Measurements from ENCODE around the gene CRMP1. TPM values are rescaled to one million over a fixed set of nuclear protein-coding genes. Genes with fewer than 3 reads are reported as not detected.

CRMP1 gene
- polyA plus RNA-seq, 1 donor (not counting 4 experiments of a cell fraction or from before 2014, with no cell fraction given): 0.03 TPM

GRCh38 chr4:5940470-5941203, 47.8 kb upstream of the CRMP1 start:
- no peak overlapping the region for H3K4me3 ChIP-seq (ENCODE audit: control insufficient read depth in 2 of 3, extremely low read depth in 1 of 3, insufficient read depth in 2 of 3, low read depth in 1 of 3, low read length in 3 of 3)
- no peak for DNase-seq (ENCODE audit: low read depth, low spot score)
- dilution Hi-C loops (cut with MboI; ENCODE audit: extremely low pct_ligation_motif_present, low sequenced_read_pairs): no loop called here

GRCh38 chr4:5933996-5934831, 41.3 kb upstream of the CRMP1 start:
- DNase-seq (ENCODE audit: low read depth, low spot score) (no peak), FAIRE-seq (no peak)
- Histone ChIP-seq H3K27ac (ENCODE audit: control insufficient read depth, insufficient read depth, low read length) (no peak overlapping the region), H3K9me3 (ENCODE audit: control insufficient read depth, low read depth, low read length) (no peaks in the 10 kb centered on the region), H3K4me3 (ENCODE audit: control insufficient read depth in 2 of 3, extremely low read depth in 1 of 3, insufficient read depth in 2 of 3, low read depth in 1 of 3, low read length in 3 of 3) (no peak overlapping the region), H3K27me3 (ENCODE audit: control insufficient read depth, extremely low read depth, insufficient read depth, low read length) (peaks cover 4% of the 10 kb centered on the region), H3K36me3 (ENCODE audit: control insufficient read depth in 2 of 2, extremely low read depth in 1 of 2, insufficient read depth in 2 of 2, low read length in 2 of 2) (no peaks in the 10 kb centered on the region), H3K4me2 (ENCODE audit: control insufficient read depth, extremely low read depth, insufficient read depth, low read depth, low read length) (no peak overlapping the region), H2AFZ (ENCODE audit: control insufficient read depth, low read length) (no peak overlapping the region), H3K4me1 (ENCODE audit: control insufficient read depth, extremely low read depth, insufficient read depth, low read length) (no peaks in the 10 kb centered on the region), H3K79me2 (ENCODE audit: control insufficient read depth, insufficient read depth, low read length) (no peaks in the 10 kb centered on the region), H3K9me1 (ENCODE audit: control insufficient read depth, extremely low read depth, insufficient read depth, low read length) (no peaks in the 10 kb centered on the region), H3K9ac (ENCODE audit: control insufficient read depth, extremely low read depth, insufficient read depth, low read length) (no peak overlapping the region), H4K20me1 (ENCODE audit: control insufficient read depth, extremely low read depth, insufficient read depth, low read length) (no peaks in the 10 kb centered on the region)
- TF ChIP-seq EZH2 (IDR thresholded peaks at IDR 0.05; ENCODE audit: low read length) (no peak), CTCF (optimal IDR thresholded peaks at IDR 0.05 in 1 of 3, IDR thresholded peaks at IDR 0.05 in 1 of 3, conservative IDR thresholded peaks at IDR 0.05 in 1 of 3; ENCODE audit: extremely low read depth in 1 of 3, insufficient read depth in 2 of 3, low read length in 3 of 3) (no peak)
- dilution Hi-C loops (cut with MboI; ENCODE audit: extremely low pct_ligation_motif_present, low sequenced_read_pairs): no loop called here

More at GRCh38 chr4:5940470-5941203, 47.8 kb upstream of the CRMP1 start:
- H3K36me3 ChIP-seq (ENCODE audit: control insufficient read depth in 2 of 2, extremely low read depth in 1 of 2, insufficient read depth in 2 of 2, low read length in 2 of 2): no peaks in the 10 kb centered on the region
- no peak overlapping the region for H3K9ac ChIP-seq (ENCODE audit: control insufficient read depth, extremely low read depth, insufficient read depth, low read length)
- H3K27ac ChIP-seq (ENCODE audit: control insufficient read depth, insufficient read depth, low read length): no peak overlapping the region
- no peaks in the 10 kb centered on the region for H3K27me3 ChIP-seq (ENCODE audit: control insufficient read depth, extremely low read depth, insufficient read depth, low read length)
- no peaks in the 10 kb centered on the region for H3K9me3 ChIP-seq (ENCODE audit: control insufficient read depth, low read depth, low read length)
- H3K9me1 ChIP-seq (ENCODE audit: control insufficient read depth, extremely low read depth, insufficient read depth, low read length): no peaks in the 10 kb centered on the region
- no peaks in the 10 kb centered on the region for H3K4me1 ChIP-seq (ENCODE audit: control insufficient read depth, extremely low read depth, insufficient read depth, low read length)
- TF ChIP-seq CTCF (optimal IDR thresholded peaks at IDR 0.05 in 1 of 3, IDR thresholded peaks at IDR 0.05 in 1 of 3, conservative IDR thresholded peaks at IDR 0.05 in 1 of 3; ENCODE audit: extremely low read depth in 1 of 3, insufficient read depth in 2 of 3, low read length in 3 of 3): no peak
- no peak for TF ChIP-seq EZH2 (IDR thresholded peaks at IDR 0.05; ENCODE audit: low read length)
- no peak overlapping the region for H3K4me2 ChIP-seq (ENCODE audit: control insufficient read depth, extremely low read depth, insufficient read depth, low read depth, low read length)
- no peaks in the 10 kb centered on the region for H4K20me1 ChIP-seq (ENCODE audit: control insufficient read depth, extremely low read depth, insufficient read depth, low read length)
- H2AFZ ChIP-seq (ENCODE audit: control insufficient read depth, low read length): no peak overlapping the region
- H3K79me2 ChIP-seq (ENCODE audit: control insufficient read depth, insufficient read depth, low read length): no peaks in the 10 kb centered on the region
- no peak for FAIRE-seq

Data from keratinocyte (primary cell).